HepG2 (cell line): ENCODE measurements around the gene CIROP. TPM values are rescaled to one million over a fixed set of nuclear protein-coding genes. Genes with fewer than 3 reads are reported as not detected.

ENCODE experiments used
- ATAC-seq: fragments of 200-7000 bp; cut with Tn5 transposase; 3 replicates; pipeline ENCODE4 v1.9.1; 2020; ENCODE audit warnings: mild to moderate bottlenecking, moderate library complexity
- BruUV-seq: library from RNA; stranded (reverse); fragments of 400-500 nt; replicated peaks from 2 replicates; lab custom pipeline; 2021; lab: Mats Ljungman, UMichigan
- CTCF ChIA-PET: fragments of 300-600 bp; formaldehyde crosslinking; extraction: SDS; loops from one replicate; lab custom pipeline; 2021; ENCODE audit warnings: low total read pairs, inconsistent platforms, low intra/inter-chr PET ratio; lab: Yijun Ruan, JAX
- POLR2A ChIA-PET: fragments of 350-600 bp; sonication (Branson Sonifier 250); formaldehyde crosslinking; loops from one replicate; lab custom pipeline; 2020; ENCODE audit warnings: antibody characterized with exemption, inconsistent platforms; lab: Yijun Ruan, JAX
- DNase-seq: peaks from one replicate; pipeline ENCODE4 v3.0.0-alpha.2; 2015; ENCODE audit warnings: low spot score
- FAIRE-seq: peaks from 3 replicates; lab custom pipeline; 2011; peaks lifted over from hg19 to GRCh38; lab: Jason Lieb, UNC
- H2AFZ ChIP-seq: one replicate; pipeline ENCODE4 v1.6.1; 2011; ENCODE audit warnings: low read length, inconsistent platforms
- H3K27ac ChIP-seq: fragments of 300-600 bp; 3 replicates; pipeline ENCODE4 v1.8.0; 2011; ENCODE audit warnings: mixed run types, mild to moderate bottlenecking, mixed read lengths, low read length, inconsistent platforms; ENCODE audit not compliant: insufficient read depth; ENCODE audit errors: extremely low read length
- H3K27me3 ChIP-seq, 2 experiments: fragments of 200-600 bp in 1 of 2; 2 replicates in 1 of 2; 3 replicates in 1 of 2; pipeline versions ENCODE4 v1.6.0 to v1.8.0; 2011; ENCODE audit warnings: low read length in 2 of 2, mild to moderate bottlenecking in 2 of 2, moderate library complexity in 2 of 2, inconsistent platforms in 1 of 2; ENCODE audit not compliant: insufficient read depth in 2 of 2, control insufficient read depth in 1 of 2
- H3K36me3 ChIP-seq, 2 experiments: fragments of 200-600 bp in 1 of 2; replicated peaks in 1 of 2; 2 replicates in 1 of 2; 3 replicates in 1 of 2; pipeline versions ENCODE4 v1.5.1 to v1.8.0; 2011; ENCODE audit warnings: low read length in 2 of 2, inconsistent platforms in 1 of 2; ENCODE audit not compliant: insufficient read depth in 2 of 2, control insufficient read depth in 1 of 2
- H3K4me1 ChIP-seq: 2 replicates; pipeline ENCODE4 v1.5.1; 2012; ENCODE audit warnings: low read length, inconsistent platforms; ENCODE audit not compliant: insufficient read depth
- H3K4me2 ChIP-seq: 2 replicates; pipeline ENCODE4 v1.6.0; 2011; ENCODE audit warnings: low read depth, low read length, inconsistent platforms
- H3K4me3 ChIP-seq, 3 experiments: fragments of 200-600 bp in 1 of 3; sonication (generic), shearing (Covaris generic) in 1 of 3; replicated peaks in 1 of 3; 2 replicates each; pipeline ENCODE4 v1.5.1; 2011 to 2016; ENCODE audit warnings: low read length in 3 of 3, inconsistent platforms in 2 of 3, low read depth in 2 of 3, mild to moderate bottlenecking in 2 of 3, control low read depth in 1 of 3, mixed read lengths in 1 of 3; ENCODE audit not compliant: insufficient read depth in 1 of 3
- H3K79me2 ChIP-seq: one replicate; pipeline ENCODE4 v1.6.1; 2011; ENCODE audit warnings: low read length, inconsistent platforms; ENCODE audit not compliant: insufficient read depth
- H3K9ac ChIP-seq: 2 replicates; pipeline ENCODE4 v1.6.0; 2011; ENCODE audit warnings: mild to moderate bottlenecking, low read depth, low read length, inconsistent platforms; ENCODE audit not compliant: insufficient read depth
- H3K9me3 ChIP-seq: 2 replicates; pipeline ENCODE4 v1.5.1; 2012; ENCODE audit warnings: mild to moderate bottlenecking, low read length
- H4K20me1 ChIP-seq: 2 replicates; pipeline ENCODE4 v1.6.0; 2011; ENCODE audit warnings: inconsistent platforms, mild to moderate bottlenecking, low read length, moderate library complexity; ENCODE audit not compliant: insufficient read depth
- FOXO1 ChIP-seq: sonication (generic); formaldehyde crosslinking; IDR thresholded peaks from 2 replicates; pipeline ENCODE4 v1.4.0; 2020; ENCODE audit warnings: missing genetic modification reagents
- JUNB ChIP-seq: sonication (generic); formaldehyde crosslinking; IDR thresholded peaks from 2 replicates; pipeline ENCODE4 v1.8.0; 2022; ENCODE audit warnings: missing genetic modification reagents, mild to moderate bottlenecking, borderline replicate concordance
- KAT7 ChIP-seq: IDR thresholded peaks from 2 replicates; pipeline ENCODE4 v1.6.1; 2018; ENCODE audit warnings: borderline replicate concordance, missing compliant biosample characterization
- SRSF1 ChIP-seq: fragments of 200-400 bp; formaldehyde crosslinking; optimal IDR thresholded peaks from 2 replicates; pipeline ENCODE3; 2017; ENCODE audit warnings: mild to moderate bottlenecking, low read depth, low read length, moderate library complexity
- ZBTB2 ChIP-seq: sonication (generic); formaldehyde crosslinking; IDR thresholded peaks from 2 replicates; pipeline ENCODE4 v1.8.0; 2022; ENCODE audit warnings: low read depth, missing genetic modification reagents
- ZNF274 ChIP-seq: sonication (generic); formaldehyde crosslinking; IDR thresholded peaks from 2 replicates; pipeline ENCODE4 v1.5.1; 2020; ENCODE audit warnings: mild to moderate bottlenecking, missing genetic modification reagents
- ZNF512 ChIP-seq: sonication (generic); formaldehyde crosslinking; IDR thresholded peaks from 2 replicates; pipeline ENCODE4 v1.4.0; 2020; ENCODE audit warnings: mild to moderate bottlenecking, missing genetic modification reagents
- ZNF607 ChIP-seq: sonication (generic); formaldehyde crosslinking; IDR thresholded peaks from 2 replicates; pipeline ENCODE4 v1.5.1; 2020; ENCODE audit warnings: missing genetic modification reagents, mild to moderate bottlenecking, borderline replicate concordance
- ZNF784 ChIP-seq: sonication (generic); formaldehyde crosslinking; IDR thresholded peaks from 2 replicates; pipeline ENCODE4 v1.5.1; 2020; ENCODE audit warnings: missing genetic modification reagents, mild to moderate bottlenecking, borderline replicate concordance
- ZNF839 ChIP-seq: sonication (generic); formaldehyde crosslinking; IDR thresholded peaks from 2 replicates; pipeline ENCODE4 v1.4.0; 2020; ENCODE audit warnings: missing genetic modification reagents, mild to moderate bottlenecking, borderline replicate concordance
- whole genome bisulfite sequencing: methylation state at CpG from one replicate; pipeline ENCODE4 v1.1.6; 2017; ENCODE audit warnings: low lambda C conversion rate; 5-methylcytosine and 5-hydroxymethylcytosine counted together
- in situ Hi-C: cut with HindIII; loops from 2 replicates; pipeline ENCODE4 v1.10.0; 2017; ENCODE audit warnings: low pct_unique_long_range_greater_than_20kb; ENCODE audit not compliant: extremely low pct_ligation_motif_present
- intact Hi-C: fragments of 100-400 bp; cut with micrococcal nuclease; formaldehyde crosslinking; loops from one replicate; pipeline ENCODE4 v1.10.0; 2022; ENCODE audit not compliant: unreplicated experiment
- polyA plus RNA-seq, 8 experiments: library from polyadenylated mRNA; depleted of rRNA in 3 of 8; stranded (reverse) in 7 of 8; unstranded in 1 of 8; fragments of >200 nt; fragmentation: Illumina TruSeq in 4 of 8; extraction: Trizol in 4 of 8; gene quantifications; 2 replicates each; pipeline versions ENCODE4 v1.2.1 to v1.2.3, GENCODE V29; 2011 to 2016; ENCODE audit warnings: low read depth in 4 of 8, missing spikeins in 1 of 8, mixed read lengths in 1 of 8; ENCODE audit not compliant: insufficient read depth in 1 of 8
- total RNA-seq, 5 experiments: library from RNA; depleted of rRNA; stranded (reverse); fragments of >200 nt; fragmentation: Illumina TruSeq; extraction: Trizol; gene quantifications; 2 replicates each; pipeline ENCODE4 v1.2.3, GENCODE V29; 2016; ENCODE audit warnings: low read depth in 1 of 5
- TF ChIP-seq, protein P1 (sequence below), 2 experiments: fragments of 450-650 bp in 1 of 2; sonication (generic) in 1 of 2; formaldehyde crosslinking in 1 of 2; IDR thresholded peaks; 2 replicates each; pipeline versions ENCODE4 v1.6.1 to v1.8.0; 2016 to 2022; ENCODE audit warnings: antibody characterized with exemption in 1 of 2, mild to moderate bottlenecking in 1 of 2, missing genetic modification reagents in 1 of 2

CIROP gene
- total and polyA plus RNA-seq, 2 of the 13 experiments (the other 11 are each of a cell fraction or from before 2014, with no cell fraction given), result 0.07 TPM; not detected in 1

DNA sequence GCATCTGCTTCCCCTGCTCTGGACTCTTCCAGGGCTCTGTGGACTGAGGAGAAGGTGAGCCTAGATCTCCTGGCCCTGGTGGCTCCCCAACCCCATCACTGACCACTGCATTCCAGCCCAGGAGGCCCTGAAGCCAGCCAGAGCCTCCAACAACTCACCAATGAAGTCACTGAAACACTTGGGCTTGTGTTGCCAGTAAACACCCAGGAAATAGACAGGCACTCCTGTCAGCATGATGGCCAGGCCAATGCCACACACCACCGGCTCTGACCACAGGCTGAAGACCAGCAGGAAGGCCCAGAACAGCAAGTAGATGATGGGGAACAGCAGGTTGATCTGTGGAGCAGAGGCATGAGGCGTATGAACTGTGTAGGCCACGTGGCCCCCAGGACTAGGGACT lies 23.1 kb upstream of the CIROP start:
- H4K20me1 ChIP-seq, result no peaks in the 10 kb centered on the region
- intact Hi-C loops, result no loop called here
- no peaks in the 10 kb centered on the region for H3K4me1 ChIP-seq
- CTCF ChIA-PET, result no interaction called here
- no TSS peak for BruUV-seq
- H3K9me3 ChIP-seq, result no peaks in the 10 kb centered on the region
- no peak overlapping the region for H3K4me2 ChIP-seq
- in situ Hi-C loops, result no loop called here
- 12% methylated on average over 3 of the region's 3 CpGs for WGBS
- POLR2A ChIA-PET, result no interaction called here
- H3K9ac ChIP-seq, result no peak overlapping the region
- no peak overlapping the region for H3K27ac ChIP-seq
- FAIRE-seq, result no peak
- no peaks in the 10 kb centered on the region for H3K79me2 ChIP-seq
- DNase-seq, result no peak
- H3K27me3 ChIP-seq, result peaks cover 41 to 87% of the 10 kb centered on the region in 2 experiments
- no peak overlapping the region for H2AFZ ChIP-seq
- no peaks in the 10 kb centered on the region for H3K36me3 ChIP-seq
- ATAC-seq, result no peak; the same call in 2 of the 3 replicates
- H3K4me3 ChIP-seq, result no peak overlapping the region
- TF ChIP-seq FOXO1 (CRISPR knock-in tag) (no peak), KAT7 (CRISPR knock-in tag) (no peak), ZNF512 (CRISPR knock-in tag) (no peak), SRSF1 (no peak), ZNF839 (CRISPR knock-in tag) (0 out of 2 replicates have a peak, but pooled peaks have one; percentile 16), ZNF607 (no peak), ZBTB2 (CRISPR knock-in tag) (no peak), ZNF274 (CRISPR knock-in tag) (no peak), JUNB (no peak), ZNF784 (no peak)
- TF ChIP-seq, protein P1, sequence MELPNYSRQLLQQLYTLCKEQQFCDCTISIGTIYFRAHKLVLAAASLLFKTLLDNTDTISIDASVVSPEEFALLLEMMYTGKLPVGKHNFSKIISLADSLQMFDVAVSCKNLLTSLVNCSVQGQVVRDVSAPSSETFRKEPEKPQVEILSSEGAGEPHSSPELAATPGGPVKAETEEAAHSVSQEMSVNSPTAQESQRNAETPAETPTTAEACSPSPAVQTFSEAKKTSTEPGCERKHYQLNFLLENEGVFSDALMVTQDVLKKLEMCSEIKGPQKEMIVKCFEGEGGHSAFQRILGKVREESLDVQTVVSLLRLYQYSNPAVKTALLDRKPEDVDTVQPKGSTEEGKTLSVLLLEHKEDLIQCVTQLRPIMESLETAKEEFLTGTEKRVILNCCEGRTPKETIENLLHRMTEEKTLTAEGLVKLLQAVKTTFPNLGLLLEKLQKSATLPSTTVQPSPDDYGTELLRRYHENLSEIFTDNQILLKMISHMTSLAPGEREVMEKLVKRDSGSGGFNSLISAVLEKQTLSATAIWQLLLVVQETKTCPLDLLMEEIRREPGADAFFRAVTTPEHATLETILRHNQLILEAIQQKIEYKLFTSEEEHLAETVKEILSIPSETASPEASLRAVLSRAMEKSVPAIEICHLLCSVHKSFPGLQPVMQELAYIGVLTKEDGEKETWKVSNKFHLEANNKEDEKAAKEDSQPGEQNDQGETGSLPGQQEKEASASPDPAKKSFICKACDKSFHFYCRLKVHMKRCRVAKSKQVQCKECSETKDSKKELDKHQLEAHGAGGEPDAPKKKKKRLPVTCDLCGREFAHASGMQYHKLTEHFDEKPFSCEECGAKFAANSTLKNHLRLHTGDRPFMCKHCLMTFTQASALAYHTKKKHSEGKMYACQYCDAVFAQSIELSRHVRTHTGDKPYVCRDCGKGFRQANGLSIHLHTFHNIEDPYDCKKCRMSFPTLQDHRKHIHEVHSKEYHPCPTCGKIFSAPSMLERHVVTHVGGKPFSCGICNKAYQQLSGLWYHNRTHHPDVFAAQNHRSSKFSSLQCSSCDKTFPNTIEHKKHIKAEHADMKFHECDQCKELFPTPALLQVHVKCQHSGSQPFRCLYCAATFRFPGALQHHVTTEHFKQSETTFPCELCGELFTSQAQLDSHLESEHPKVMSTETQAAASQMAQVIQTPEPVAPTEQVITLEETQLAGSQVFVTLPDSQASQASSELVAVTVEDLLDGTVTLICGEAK (IDR thresholded peaks at IDR 0.05), result no peak
- TF ChIP-seq, protein P1 (CRISPR knock-in tag; IDR thresholded peaks at IDR 0.05), result 0 out of 2 replicates have a peak, but pooled peaks have one; percentile 29
